Transverse colon (tissue), 4 donors: ENCODE results near the gene RALGPS1. TPM values are rescaled to one million over a fixed set of nuclear protein-coding genes. Genes with fewer than 3 reads are reported as not detected.

Source experiments
- DNase-seq: peaks from one replicate; pipeline ENCODE4 v3.0.0-alpha.2; 2019
- H3K27ac ChIP-seq, 4 donors: fragments of 200-600 bp; sonication (generic); 2 replicates each; pipeline ENCODE4 v1.5.1; 2016 to 2018; ENCODE audit warnings: inconsistent platforms in 4 of 4
- H3K27me3 ChIP-seq: fragments of 200-600 bp; sonication (generic); 2 replicates; pipeline ENCODE4 v1.5.1; 2017; ENCODE audit warnings: inconsistent platforms
- H3K36me3 ChIP-seq, 4 donors: fragments of 200-600 bp; sonication (generic); 2 replicates each; pipeline ENCODE4 v1.5.1; 2017 to 2019; ENCODE audit warnings: inconsistent platforms in 4 of 4
- H3K4me1 ChIP-seq, 4 donors: fragments of 200-600 bp; sonication (generic); 2 replicates each; pipeline ENCODE4 v1.5.1; 2017 to 2020; ENCODE audit warnings: inconsistent platforms in 4 of 4
- H3K4me3 ChIP-seq, 4 donors: fragments of 200-600 bp; sonication (generic); 1 replicate in 1 of 4; 2 replicates in 3 of 4; pipeline versions ENCODE4 v1.5.1 to v1.6.1; 2017 to 2019; ENCODE audit warnings: inconsistent platforms in 4 of 4
- H3K9me3 ChIP-seq, 2 donors: fragments of 200-600 bp; sonication (generic); 2 replicates each; pipeline ENCODE4 v1.5.1; 2017 to 2019; ENCODE audit warnings: inconsistent platforms in 2 of 2
- CTCF ChIP-seq, 5 experiments: fragments of 200-600 bp in 3 of 5; fragments of 450-650 bp in 2 of 5; sonication (generic) in 3 of 5; IDR thresholded peaks; 1 replicate in 2 of 5; 2 replicates in 3 of 5; pipeline ENCODE4 v1.5.1; 2016 to 2017; ENCODE audit warnings: antibody characterized with exemption in 5 of 5, inconsistent platforms in 3 of 5, mild to moderate bottlenecking in 2 of 5, moderate library complexity in 1 of 5
- EP300 ChIP-seq: sonication (generic); formaldehyde crosslinking; IDR thresholded peaks from one replicate; pipeline ENCODE4 v1.6.1; 2017; ENCODE audit warnings: antibody characterized with exemption, low read depth
- POLR2A ChIP-seq: fragments of 450-650 bp; IDR thresholded peaks from one replicate; pipeline ENCODE4 v1.6.1; 2016; ENCODE audit warnings: antibody characterized with exemption, mild to moderate bottlenecking, moderate library complexity
- POLR2AphosphoS5 ChIP-seq, 3 donors: sonication (generic); formaldehyde crosslinking; IDR thresholded peaks; one replicate each; pipeline ENCODE4 v1.6.1; 2016; ENCODE audit warnings: antibody characterized with exemption in 3 of 3
- WGBS, 2 donors: methylation state at CpG; one replicate each; pipeline ENCODE4 v1.1.5; 2018; ENCODE audit warnings: low coverage in 1 of 2; 5-methylcytosine and 5-hydroxymethylcytosine counted together
- in situ Hi-C, 4 donors: fragments of 200-750 bp; cut with MboI; loops; one replicate each; pipeline versions ENCODE4 v1.15.0 to v1.15.1; 2017; ENCODE audit warnings: low sequenced_read_pairs in 3 of 4, low pct_ligation_motif_present in 1 of 4, low pct_unique_long_range_greater_than_20kb in 1 of 4
- intact Hi-C: fragments of 100-400 bp; cut with DNase I; formaldehyde crosslinking; loops from one replicate; pipeline ENCODE4 v1.15.1; 2023; ENCODE audit warnings: low total_unique reads
- total RNA-seq, 4 donors: library from RNA; depleted of rRNA; stranded (reverse); fragments of >200 nt; gene quantifications; one replicate each; pipeline ENCODE4 v1.1.0, GENCODE V29; 2016

The RALGPS1 gene
- total RNA-seq, 4 donors from 2014 or later, result 46.0 to 119 (median 87.6) TPM

DNA sequence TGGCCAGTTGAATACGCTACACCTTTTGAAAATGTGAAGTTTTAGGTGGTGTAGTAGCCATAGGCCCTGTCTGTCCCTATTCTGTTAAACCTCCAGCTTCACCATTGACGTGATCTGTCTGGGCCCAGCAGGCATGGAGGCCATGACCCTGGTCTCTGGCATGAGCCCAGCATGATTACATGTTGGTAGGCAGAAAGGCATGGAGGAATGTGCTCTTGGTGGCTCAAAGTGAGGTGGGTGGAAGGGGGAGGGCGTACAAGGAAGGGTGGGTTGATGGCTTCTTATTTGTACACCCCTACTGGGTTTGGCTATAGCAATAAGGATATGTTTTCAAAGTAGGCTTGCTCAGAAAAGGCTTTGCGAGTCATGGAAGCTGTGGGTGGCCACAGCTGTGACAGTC lies 23.7 kb downstream of the RALGPS1 start:
- no peaks in the 10 kb centered on the region for H3K27me3 ChIP-seq
- intact Hi-C loops, result no loop called here
- in situ Hi-C loops, result loop anchor here in 1 of 4 donors (5.0 kb wide), 1 partner anchor 264 kb away; no protein-coding TSS in a partner anchor
- 60 to 89% methylated on average over 1 to 4 of the region's 4 CpGs for WGBS, 2 donors
- no peaks in the 10 kb centered on the region for H3K36me3 ChIP-seq
- H3K4me3 ChIP-seq, result no peak overlapping the region
- no peak overlapping the region for H3K27ac ChIP-seq
- no peak for TF ChIP-seq POLR2AphosphoS5 (IDR thresholded peaks at IDR 0.05)
- no peak for TF ChIP-seq POLR2A
- no peak for TF ChIP-seq CTCF (IDR thresholded peaks at IDR 0.05)
- no peak for TF ChIP-seq EP300
- peaks cover 0 to 14% (median 0%) of the 10 kb centered on the region in 4 donors for H3K4me1 ChIP-seq
- H3K9me3 ChIP-seq, result no peaks in the 10 kb centered on the region
- no peak for DNase-seq

DNA sequence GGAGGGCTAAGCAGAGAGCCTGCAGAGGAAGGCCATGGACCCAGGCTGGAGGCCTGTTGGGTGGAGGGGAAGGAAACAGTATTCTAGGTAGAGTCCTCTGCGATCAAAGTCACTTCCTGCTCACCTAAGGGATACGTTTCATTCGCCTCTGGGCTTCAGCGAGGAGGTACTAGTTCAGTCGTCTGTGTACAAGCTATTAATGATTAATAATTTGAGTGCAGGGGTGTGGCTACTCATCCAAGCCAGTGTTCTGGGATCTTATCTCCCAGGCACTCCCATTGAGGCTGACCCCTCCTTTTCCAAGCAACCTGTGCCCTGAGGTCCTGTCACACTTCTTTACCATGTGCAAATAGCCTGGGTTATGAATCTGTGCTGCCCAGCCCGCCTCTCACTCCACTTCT lies 25.2 kb downstream of the RALGPS1 start:
- Histone ChIP-seq H3K27me3 (no peaks in the 10 kb centered on the region), H3K4me1 (peaks cover 0 to 14% (median 0%) of the 10 kb centered on the region in 4 donors), H3K27ac (no peak overlapping the region), H3K9me3 (no peaks in the 10 kb centered on the region), H3K36me3 (no peaks in the 10 kb centered on the region), H3K4me3 (no peak overlapping the region)
- WGBS, 2 donors, result 55% methylated on average over 6 of the region's 6 CpGs; no CpG with 5 or more reads in 1 of the 2 donors
- in situ Hi-C loops, result loop anchor here (5.0 kb wide), 2 partner anchors 257 to 262 kb away; no protein-coding TSS in a partner anchor
- TF ChIP-seq EP300, result no peak
- intact Hi-C loops, result no loop called here
- no peak for DNase-seq

DNA sequence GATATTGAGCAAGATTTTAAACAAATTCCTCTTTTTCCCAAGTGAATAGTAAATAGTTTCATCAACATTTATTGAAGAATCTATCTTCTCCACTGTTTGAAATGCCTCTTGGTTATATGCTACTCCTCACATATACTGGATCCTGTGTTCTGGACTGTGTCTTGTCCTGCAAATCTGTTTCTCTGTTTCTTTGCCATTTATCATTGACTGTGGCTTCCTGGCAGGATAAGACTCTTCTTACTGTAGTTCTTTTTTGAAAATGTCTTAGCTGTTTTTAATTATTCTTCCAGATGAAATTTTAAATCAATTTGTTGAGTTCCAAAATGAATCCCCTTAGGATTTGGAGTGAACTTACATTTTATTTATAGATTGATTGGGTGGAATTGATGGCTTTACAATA lies 27.8 kb downstream of the RALGPS1 start:
- no peaks in the 10 kb centered on the region for H3K27me3 ChIP-seq
- no peak for DNase-seq
- peaks cover 0 to 14% (median 0%) of the 10 kb centered on the region in 4 donors for H3K4me1 ChIP-seq
- H3K4me3 ChIP-seq, result no peak overlapping the region
- intact Hi-C loops (no loop called here), in situ Hi-C loops (loop anchor here in 3 of 4 donors (5.0 kb wide), 1 partner anchor 255 kb away; no protein-coding TSS in a partner anchor)
- no peaks in the 10 kb centered on the region for H3K9me3 ChIP-seq
- TF ChIP-seq POLR2AphosphoS5 (IDR thresholded peaks at IDR 0.05) (peak in 1 of 3 donors; percentile 51), POLR2A (no peak)
- H3K27ac ChIP-seq, result peak overlapping the region in 1 of 4 donors; percentile 39
- no peaks in the 10 kb centered on the region for H3K36me3 ChIP-seq

- TF ChIP-seq POLR2AphosphoS5 (IDR thresholded peaks at IDR 0.05), result no peak
- no peak for TF ChIP-seq EP300
- TF ChIP-seq POLR2A, result no peak
- no peak for TF ChIP-seq CTCF (IDR thresholded peaks at IDR 0.05)
- in situ Hi-C loops, result no loop called here
- WGBS, 2 donors, result 80 to 92% methylated on average over 5 to 7 of the region's 7 CpGs
- Histone ChIP-seq H3K27me3 (no peaks in the 10 kb centered on the region), H3K9me3 (no peaks in the 10 kb centered on the region), H3K4me3 (no peak overlapping the region), H3K4me1 (peaks cover 0 to 11% (median 0%) of the 10 kb centered on the region in 4 donors), H3K27ac (no peak overlapping the region), H3K36me3 (no peaks in the 10 kb centered on the region)
- DNase-seq, result no peak
- intact Hi-C loops, result no loop called here
Measured at GRCh38 chr9:126945682-126946081, 31.1 kb downstream of the RALGPS1 start.

GRCh38 chr9:126947529-126947928 lies 32.9 kb downstream of the RALGPS1 start:
- Histone ChIP-seq H3K9me3 (no peaks in the 10 kb centered on the region), H3K27ac (no peak overlapping the region), H3K36me3 (no peaks in the 10 kb centered on the region), H3K4me1 (peaks cover 0 to 5% (median 0%) of the 10 kb centered on the region in 4 donors), H3K27me3 (no peaks in the 10 kb centered on the region), H3K4me3 (no peak overlapping the region)
- TF ChIP-seq EP300 (no peak), POLR2AphosphoS5 (IDR thresholded peaks at IDR 0.05) (no peak), CTCF (IDR thresholded peaks at IDR 0.05) (no peak), POLR2A (no peak)
- 100% methylated on average over 1 of the region's 1 CpG; no CpG with 5 or more reads in 1 of the 2 donors for WGBS, 2 donors
- no peak for DNase-seq
- in situ Hi-C loops (no loop called here), intact Hi-C loops (no loop called here)
